Esophagus muscularis mucosa (tissue), 3 donors: ENCODE data around the gene THYN1.

Experiments used
- POLR2A ChIP-seq: fragments of 450-650 bp; IDR thresholded peaks from one replicate; pipeline ENCODE4 v1.6.1; 2017; ENCODE audit warnings: antibody characterized with exemption, moderate library complexity, mild to moderate bottlenecking, low read depth
- TF ChIP-seq, protein P1 (sequence below), 3 experiments: fragments of 200-600 bp in 2 of 3; fragments of 450-650 bp in 1 of 3; sonication (generic) in 2 of 3; IDR thresholded peaks; one replicate each; pipeline ENCODE4 v1.5.1; 2017 to 2019; ENCODE audit warnings: antibody characterized with exemption in 3 of 3, mild to moderate bottlenecking in 2 of 3, moderate library complexity in 1 of 3

DNA sequence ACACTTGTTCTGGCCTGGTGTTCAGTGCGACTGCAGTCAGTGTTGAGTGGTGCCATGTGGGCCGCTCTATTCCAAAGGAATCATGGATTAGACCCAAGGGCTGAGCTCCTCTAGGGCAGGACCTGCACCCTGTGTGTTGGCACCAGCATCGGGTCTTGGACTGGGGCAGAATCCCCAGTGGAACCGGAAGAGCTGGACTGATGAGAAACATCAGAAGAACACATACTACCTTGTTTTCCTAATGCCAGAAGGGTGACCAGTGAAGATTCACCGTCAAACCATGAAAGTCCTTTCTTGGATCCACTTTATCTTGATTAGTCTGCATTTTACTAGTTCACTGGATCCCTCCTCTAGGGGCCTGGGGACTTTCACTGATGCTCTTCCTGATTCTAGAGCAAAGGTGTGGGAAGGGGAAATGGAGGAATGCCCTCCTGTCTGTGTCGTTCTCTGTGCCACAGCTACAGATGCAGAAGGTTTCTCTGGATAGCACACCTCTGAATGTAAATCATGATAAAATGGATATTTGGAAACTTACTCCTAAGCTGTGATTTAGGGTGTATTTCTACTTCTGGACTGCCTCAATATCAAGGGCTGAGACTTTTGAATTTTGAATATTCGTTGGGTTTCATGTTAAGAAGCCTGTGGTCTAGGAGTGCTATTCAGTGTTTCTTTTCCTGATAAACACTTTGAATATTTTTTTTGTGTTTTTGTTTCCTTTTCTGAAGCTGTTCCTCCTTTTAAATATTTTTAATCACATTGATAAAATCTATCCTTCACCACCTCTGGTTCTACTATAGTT lies 12.0 kb upstream of the THYN1 start:
- TF ChIP-seq POLR2A, result no peak
- TF ChIP-seq, protein P1, sequence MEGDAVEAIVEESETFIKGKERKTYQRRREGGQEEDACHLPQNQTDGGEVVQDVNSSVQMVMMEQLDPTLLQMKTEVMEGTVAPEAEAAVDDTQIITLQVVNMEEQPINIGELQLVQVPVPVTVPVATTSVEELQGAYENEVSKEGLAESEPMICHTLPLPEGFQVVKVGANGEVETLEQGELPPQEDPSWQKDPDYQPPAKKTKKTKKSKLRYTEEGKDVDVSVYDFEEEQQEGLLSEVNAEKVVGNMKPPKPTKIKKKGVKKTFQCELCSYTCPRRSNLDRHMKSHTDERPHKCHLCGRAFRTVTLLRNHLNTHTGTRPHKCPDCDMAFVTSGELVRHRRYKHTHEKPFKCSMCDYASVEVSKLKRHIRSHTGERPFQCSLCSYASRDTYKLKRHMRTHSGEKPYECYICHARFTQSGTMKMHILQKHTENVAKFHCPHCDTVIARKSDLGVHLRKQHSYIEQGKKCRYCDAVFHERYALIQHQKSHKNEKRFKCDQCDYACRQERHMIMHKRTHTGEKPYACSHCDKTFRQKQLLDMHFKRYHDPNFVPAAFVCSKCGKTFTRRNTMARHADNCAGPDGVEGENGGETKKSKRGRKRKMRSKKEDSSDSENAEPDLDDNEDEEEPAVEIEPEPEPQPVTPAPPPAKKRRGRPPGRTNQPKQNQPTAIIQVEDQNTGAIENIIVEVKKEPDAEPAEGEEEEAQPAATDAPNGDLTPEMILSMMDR (IDR thresholded peaks at IDR 0.05), result no peak
